ENCODE measurements around the gene UNK. TPM values are rescaled to one million over a fixed set of nuclear protein-coding genes. Genes with fewer than 3 reads are reported as not detected.

Gene UNK
- total and polyA plus RNA-seq, 2 of the 13 experiments (the other 11 are each of a cell fraction or from before 2014, with no cell fraction given), result 31.6 to 33.0 TPM

GRCh38 chr17:75855310-75856061 lies 70.9 kb downstream of the UNK start, which contains the start of gene WBP2 (continued):
- TF ChIP-seq NFYB (CRISPR knock-in tag; IDR thresholded peaks at IDR 0.05) (peak; percentile 88), ZBTB7B (CRISPR knock-in tag; IDR thresholded peaks at IDR 0.05) (peak; percentile 99; the same call in 1 of the 2 replicates), KDM4B (CRISPR knock-in tag; IDR thresholded peaks at IDR 0.05) (peak; percentile 91; the same call in 1 of the 2 replicates), DMTF1 (CRISPR knock-in tag; IDR thresholded peaks at IDR 0.05) (no peak; the same call in 1 of the 2 replicates), MYPOP (CRISPR knock-in tag; IDR thresholded peaks at IDR 0.05) (peak; percentile 65), CENPX (CRISPR knock-in tag; IDR thresholded peaks at IDR 0.05) (no peak), TFAP4 (IDR thresholded peaks at IDR 0.05; ENCODE audit: borderline replicate concordance, low read depth) (peak; percentile 70; the same call in 1 of the 2 replicates), GATAD2A (CRISPR knock-in tag; IDR thresholded peaks at IDR 0.05) (no peak; the same call in 1 of the 2 replicates), AHR (CRISPR knock-in tag; IDR thresholded peaks at IDR 0.05) (peak; percentile 68; the same call in 1 of the 2 replicates), RAD21 (CRISPR knock-in tag; IDR thresholded peaks at IDR 0.05) (peak; percentile 90), TERF1 (CRISPR knock-in tag; IDR thresholded peaks at IDR 0.05) (0 out of 2 replicates have a peak, but pooled peaks have one; percentile 68), ZNF24 (IDR thresholded peaks at IDR 0.05) (no peak), ZNF619 (CRISPR knock-in tag; IDR thresholded peaks at IDR 0.05) (0 out of 2 replicates have a peak, but pooled peaks have one; percentile 70), ZNF839 (CRISPR knock-in tag; IDR thresholded peaks at IDR 0.05; ENCODE audit: borderline replicate concordance) (no peak), BATF2 (CRISPR knock-in tag; IDR thresholded peaks at IDR 0.05) (0 out of 2 replicates have a peak, but pooled peaks have one; percentile 83), HCFC1 (IDR thresholded peaks at IDR 0.05; ENCODE audit: low read depth, low read length) (peak; percentile 100), NCOA2 (CRISPR knock-in tag; IDR thresholded peaks at IDR 0.05) (peak; percentile 47), HMGXB3 (CRISPR knock-in tag; IDR thresholded peaks at IDR 0.05; ENCODE audit: borderline replicate concordance) (peak; percentile 94), NR2F1 (CRISPR knock-in tag; IDR thresholded peaks at IDR 0.05) (no peak)

All from HepG2 (cell line).